ENCODE data around the gene DENND1B. TPM values are rescaled to one million over a fixed set of nuclear protein-coding genes. Genes with fewer than 3 reads are reported as not detected.

The DENND1B gene
- total and polyA plus RNA-seq, 2 of the 8 experiments (the other 6 are each of a cell fraction or from before 2014, with no cell fraction given), result 0.74 to 3.3 TPM

DNA sequence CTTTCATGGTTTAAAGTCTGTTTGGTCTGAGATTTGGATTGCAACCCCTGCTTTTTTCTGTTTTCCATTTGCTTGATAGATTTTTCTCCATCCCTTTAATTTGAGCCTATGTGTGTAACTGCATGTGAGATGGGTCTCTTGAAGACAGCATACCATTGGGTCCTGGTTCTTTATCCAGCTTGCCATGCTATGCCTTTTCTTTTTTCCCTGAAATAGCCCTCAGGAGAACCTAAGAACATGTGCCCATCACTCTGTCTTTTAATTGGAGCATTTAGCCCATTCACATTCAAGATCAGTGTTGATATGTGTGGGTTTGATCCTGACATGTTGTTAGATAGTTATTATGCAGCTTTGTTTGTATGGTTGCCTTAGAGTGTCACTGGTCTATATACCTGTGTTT is 21.7 kb upstream of the DENND1B start (continued):
- no peak for TF ChIP-seq NRF1 (IDR thresholded peaks at IDR 0.05; ENCODE audit: low read depth, low read length)
- no peak for TF ChIP-seq SRF (IDR thresholded peaks at IDR 0.05; ENCODE audit: low read depth, low read length)
- no peak for TF ChIP-seq SIX5 (IDR thresholded peaks at IDR 0.05; ENCODE audit: low read depth, low read length)
- no peak for TF ChIP-seq POU5F1 (IDR thresholded peaks at IDR 0.05; ENCODE audit: low read depth, low read length)
- no peak for TF ChIP-seq BCL11A (IDR thresholded peaks at IDR 0.05; ENCODE audit: low read depth in 2 of 2, low read length in 2 of 2)
- TF ChIP-seq RFX5 (IDR thresholded peaks at IDR 0.05; ENCODE audit: borderline replicate concordance, low read depth, low read length), result no peak
- TF ChIP-seq HDAC2 (IDR thresholded peaks at IDR 0.05; ENCODE audit: borderline replicate concordance in 1 of 2, low read depth in 2 of 2, low read length in 2 of 2), result no peak
- TF ChIP-seq PHF8 (conservative IDR thresholded peaks at IDR 0.05; ENCODE audit: low read depth, low read length), result no peak
- no peak for TF ChIP-seq GABPA (IDR thresholded peaks at IDR 0.05; ENCODE audit: borderline replicate concordance, insufficient read depth, low read length)
- no peak for TF ChIP-seq BRCA1 (IDR thresholded peaks at IDR 0.05; ENCODE audit: low read depth, low read length)
- no peak for TF ChIP-seq JUN (IDR thresholded peaks at IDR 0.05; ENCODE audit: low read depth, low read length)
- TF ChIP-seq POLR2AphosphoS5 (IDR thresholded peaks at IDR 0.05; ENCODE audit: low read depth, low read length), result no peak
- TF ChIP-seq CREB1 (IDR thresholded peaks at IDR 0.05), result no peak

Measured in H1 (cell line).